HS-5 (cell line): ENCODE measurements around the gene SLC6A13.
"Not testable (repeated sequence)": the region's sequence is repeated elsewhere in the genome, so short reads cannot be mapped to it uniquely, and the experiment has no call there.

Experiments
- DNase-seq: peaks from one replicate; pipeline ENCODE4 v3.0.0-alpha.2; 2012; ENCODE audit warnings: low read depth

SLC6A13 gene

GRCh38 chr12:233615-233968 lies 29.0 kb downstream of the SLC6A13 start:
- DNase-seq, result no peak

GRCh38 chr12:232731-233614 lies 29.7 kb downstream of the SLC6A13 start:
- DNase-seq, result no peak

- no peak for DNase-seq
These were observed 31.5 kb downstream of the SLC6A13 start for GRCh38 chr12:230925-231671.

- DNase-seq, result no peak
These were observed 33.0 kb downstream of the SLC6A13 start for GRCh38 chr12:229441-230191.

- DNase-seq, result no peak
These were observed 33.8 kb downstream of the SLC6A13 start for GRCh38 chr12:228846-229200.

GRCh38 chr12:227923-228845 lies 34.5 kb downstream of the SLC6A13 start:
- no peak for DNase-seq

- DNase-seq, result no peak
These were observed 35.2 kb downstream of the SLC6A13 start for GRCh38 chr12:227286-227915.

- no peak for DNase-seq
These were observed 36.2 kb downstream of the SLC6A13 start for GRCh38 chr12:226401-226800.

GRCh38 chr12:225012-225411 lies 37.6 kb downstream of the SLC6A13 start:
- no peak for DNase-seq

- no peak for DNase-seq
These were observed 38.3 kb downstream of the SLC6A13 start for GRCh38 chr12:224330-224729.

- DNase-seq, result no peak
These were observed 38.8 kb downstream of the SLC6A13 start for GRCh38 chr12:223841-224240.

- no peak for DNase-seq
These were observed 40.9 kb downstream of the SLC6A13 start for GRCh38 chr12:221736-222135.

GRCh38 chr12:220946-221550 lies 41.6 kb downstream of the SLC6A13 start:
- no peak for DNase-seq

- DNase-seq, result no peak
These were observed 42.1 kb downstream of the SLC6A13 start for GRCh38 chr12:220491-220890.

GRCh38 chr12:219891-220352 lies 42.7 kb downstream of the SLC6A13 start:
- DNase-seq, result no peak

- DNase-seq, result no peak
These were observed 43.7 kb downstream of the SLC6A13 start for GRCh38 chr12:218728-219590.

GRCh38 chr12:218221-218620 lies 44.4 kb downstream of the SLC6A13 start:
- DNase-seq, result no peak

GRCh38 chr12:217029-217428 lies 45.6 kb downstream of the SLC6A13 start:
- DNase-seq, result not testable (repeated sequence)

- no peak for DNase-seq
These were observed 47.5 kb downstream of the SLC6A13 start for GRCh38 chr12:215116-215515.
